RWPE1 (cell line): ENCODE data around the gene GSTM1.

ENCODE experiments used
- CTCF ChIA-PET: fragments of 350-600 bp; sonication (Branson Sonifier 250); formaldehyde crosslinking; extraction: SDS; loops from one replicate; lab custom pipeline; 2021; lab: Yijun Ruan, JAX
- POLR2A ChIA-PET: fragments of 400-600 bp; formaldehyde crosslinking; extraction: SDS; loops from one replicate; lab custom pipeline; 2020; ENCODE audit warnings: antibody characterized with exemption; ENCODE audit not compliant: low non-redundant PET; lab: Yijun Ruan, JAX
- DNase-seq: peaks from one replicate; pipeline ENCODE4 v3.0.0; 2012; ENCODE audit warnings: low spot score
- H3K27ac ChIP-seq: fragments of 450-650 bp; 2 replicates; pipeline ENCODE4 v1.5.1; 2017
- CTCF ChIP-seq: fragments of 450-650 bp; conservative IDR thresholded peaks from 2 replicates; pipeline ENCODE4 v1.5.1; 2017; ENCODE audit warnings: low read depth, mild to moderate bottlenecking

Gene GSTM1

DNA sequence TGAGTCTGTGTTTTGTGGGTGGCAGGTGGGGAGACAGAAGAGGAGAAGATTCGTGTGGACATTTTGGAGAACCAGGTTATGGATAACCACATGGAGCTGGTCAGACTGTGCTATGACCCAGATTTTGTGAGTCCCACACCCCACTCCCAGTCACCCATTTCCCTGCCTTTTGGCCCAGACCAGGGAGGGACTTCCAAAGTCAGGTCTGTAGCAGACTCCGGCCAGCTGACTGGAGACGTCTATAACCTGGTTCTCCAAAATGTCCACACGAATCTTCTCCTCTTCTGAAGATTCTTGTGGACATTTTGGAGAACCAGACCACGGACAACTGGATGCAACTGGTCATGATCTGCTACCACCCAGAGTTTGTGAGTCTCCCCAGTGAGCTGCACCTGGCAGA is 26.0 kb downstream of the GSTM1 start:
- POLR2A ChIA-PET: no interaction called here
- CTCF ChIA-PET: no interaction called here
- no peak for TF ChIP-seq CTCF

DNA sequence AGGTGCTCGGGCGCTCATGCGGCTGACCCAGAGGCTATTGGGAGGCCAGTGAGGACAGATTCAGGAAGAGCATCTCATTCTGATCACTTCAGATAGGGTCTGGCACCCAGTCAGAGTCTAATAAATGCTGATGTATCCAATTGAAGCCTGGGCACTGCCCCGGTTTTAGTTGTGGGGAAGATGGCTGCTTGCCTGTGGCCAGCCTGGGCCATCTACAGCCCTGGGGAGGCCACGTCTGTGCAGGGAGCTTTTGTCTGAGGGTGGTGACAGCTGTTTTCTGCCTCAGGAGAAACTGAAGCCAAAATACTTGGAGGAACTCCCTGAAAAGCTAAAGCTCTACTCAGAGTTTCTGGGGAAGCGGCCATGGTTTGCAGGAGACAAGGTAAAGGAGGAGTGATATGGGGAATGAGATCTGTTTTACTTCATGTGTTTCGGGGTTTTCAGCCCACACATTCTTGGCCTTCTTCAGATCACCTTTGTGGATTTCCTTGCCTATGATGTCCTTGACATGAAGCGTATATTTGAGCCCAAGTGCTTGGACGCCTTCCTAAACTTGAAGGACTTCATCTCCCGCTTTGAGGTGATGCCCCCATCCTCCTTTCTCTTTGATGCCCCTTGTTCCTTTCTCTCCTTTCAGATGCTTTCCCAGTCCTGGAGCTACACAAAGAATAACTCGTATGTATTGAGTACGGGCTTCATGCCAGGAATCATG is 27.2 kb downstream of the GSTM1 start:
- CTCF ChIA-PET: interaction anchor here (0.7 kb wide), 1 partner anchor 160 kb away, joined by 3 read pairs; no protein-coding TSS in a partner anchor
- TF ChIP-seq CTCF: no peak
- no peak for DNase-seq
- H3K27ac ChIP-seq: no peak overlapping the region
- POLR2A ChIA-PET: no interaction called here

More for the DNA sequence above, 26.0 kb downstream of the GSTM1 start:
- no peak for DNase-seq
- H3K27ac ChIP-seq: no peak overlapping the region

DNA sequence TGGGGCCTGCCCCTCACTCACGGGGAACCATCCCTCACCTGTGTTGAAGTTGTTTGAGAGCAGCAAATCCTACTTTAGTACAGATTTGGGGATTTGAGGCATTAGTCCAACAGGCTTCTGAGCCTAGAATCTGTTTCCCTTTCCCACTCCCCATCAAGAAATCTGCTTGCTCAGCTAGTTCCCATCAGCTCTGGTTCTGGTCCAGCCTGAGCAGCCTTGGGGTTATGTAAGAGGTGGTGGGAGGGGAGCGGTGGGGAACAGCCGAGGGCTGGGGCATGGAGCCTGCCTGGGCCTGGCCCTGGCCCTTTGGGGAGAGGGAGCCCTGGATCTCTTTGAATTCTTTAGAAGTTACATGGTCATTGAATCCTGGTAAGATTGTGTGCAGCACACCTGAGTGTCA is 28.5 kb downstream of the GSTM1 start:
- CTCF ChIA-PET: no interaction called here
- no peak overlapping the region for H3K27ac ChIP-seq
- TF ChIP-seq CTCF: no peak
- POLR2A ChIA-PET: no interaction called here
- DNase-seq: no peak

DNA sequence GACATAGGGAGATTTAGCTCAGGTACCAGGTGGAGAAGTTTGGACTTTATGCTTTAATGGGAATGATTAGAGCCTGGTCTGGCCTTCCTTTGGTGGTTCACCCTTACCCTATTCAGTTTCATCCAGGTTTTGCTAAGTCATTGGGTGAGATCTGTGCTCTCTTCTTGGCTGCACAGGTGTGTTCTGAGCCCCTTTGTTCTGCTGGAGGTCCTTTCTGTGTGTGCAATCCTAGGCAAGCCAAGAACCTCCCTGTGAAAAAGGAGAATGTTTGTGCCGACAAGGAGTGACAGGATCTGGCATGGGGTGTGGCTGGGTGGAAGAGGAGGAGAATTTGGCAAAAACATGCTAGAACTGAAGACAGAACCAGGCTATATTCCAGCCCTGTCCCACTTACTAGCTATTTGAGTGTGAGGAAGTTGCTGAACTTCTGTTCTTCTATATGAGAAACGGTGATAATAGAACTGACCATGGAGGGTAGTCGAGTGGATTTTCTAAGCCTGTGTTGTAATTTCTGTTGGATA is 29.0 kb downstream of the GSTM1 start:
- H3K27ac ChIP-seq: no peak overlapping the region
- ChIA-PET CTCF (no interaction called here), POLR2A (interaction anchor here (0.7 kb wide), 1 partner anchor 31 kb away, joined by 6 read pairs; no protein-coding TSS in a partner anchor)
- no peak for DNase-seq
- TF ChIP-seq CTCF: no peak

DNA sequence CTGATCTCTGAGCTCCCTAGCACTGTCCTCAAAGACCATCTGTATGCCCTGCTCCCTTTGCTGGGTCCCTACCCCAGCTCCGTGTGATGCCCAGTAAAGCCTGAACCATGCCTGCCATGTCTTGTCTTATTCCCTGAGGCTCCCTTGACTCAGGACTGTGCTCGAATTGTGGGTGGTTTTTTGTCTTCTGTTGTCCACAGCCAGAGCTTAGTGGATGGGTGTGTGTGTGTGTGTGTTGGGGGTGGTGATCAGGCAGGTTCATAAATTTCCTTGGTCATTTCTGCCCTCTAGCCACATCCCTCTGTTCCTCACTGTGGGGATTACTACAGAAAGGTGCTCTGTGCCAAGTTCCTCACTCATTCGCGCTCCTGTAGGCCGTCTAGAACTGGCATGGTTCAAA is 30.1 kb downstream of the GSTM1 start:
- DNase-seq: no peak
- no peak overlapping the region for H3K27ac ChIP-seq
- CTCF ChIA-PET: no interaction called here
- TF ChIP-seq CTCF: no peak
- POLR2A ChIA-PET: no interaction called here

GRCh38 chr1:109718495-109718894 is 30.9 kb downstream of the GSTM1 start:
- DNase-seq: no peak
- CTCF ChIA-PET: interaction anchor here (0.7 kb wide), 1 partner anchor 127 kb away, joined by 3 read pairs; no protein-coding TSS in a partner anchor

More at GRCh38 chr1:109718495-109718894, 30.9 kb downstream of the GSTM1 start:
- POLR2A ChIA-PET: no interaction called here
- no peak for TF ChIP-seq CTCF
- H3K27ac ChIP-seq: no peak overlapping the region
